NCI-H510A (cell line): ENCODE measurements around the gene OR7C2.
"Not testable (repeated sequence)": the region's sequence is repeated elsewhere in the genome, so short reads cannot be mapped to it uniquely, and the experiment has no call there.

Source experiments
- DNase-seq: peaks from one replicate; lab custom pipeline; 2025; lab: John Stamatoyannopoulos, UW

OR7C2 gene

GRCh38 chr19:14941189-14941588 is at the start of gene OR7C2:
OR7C2 (plus strand) TSS chr19:14941489; CDS start chr19:14941489, 0 bp downstream.
- no peak for DNase-seq

DNA sequence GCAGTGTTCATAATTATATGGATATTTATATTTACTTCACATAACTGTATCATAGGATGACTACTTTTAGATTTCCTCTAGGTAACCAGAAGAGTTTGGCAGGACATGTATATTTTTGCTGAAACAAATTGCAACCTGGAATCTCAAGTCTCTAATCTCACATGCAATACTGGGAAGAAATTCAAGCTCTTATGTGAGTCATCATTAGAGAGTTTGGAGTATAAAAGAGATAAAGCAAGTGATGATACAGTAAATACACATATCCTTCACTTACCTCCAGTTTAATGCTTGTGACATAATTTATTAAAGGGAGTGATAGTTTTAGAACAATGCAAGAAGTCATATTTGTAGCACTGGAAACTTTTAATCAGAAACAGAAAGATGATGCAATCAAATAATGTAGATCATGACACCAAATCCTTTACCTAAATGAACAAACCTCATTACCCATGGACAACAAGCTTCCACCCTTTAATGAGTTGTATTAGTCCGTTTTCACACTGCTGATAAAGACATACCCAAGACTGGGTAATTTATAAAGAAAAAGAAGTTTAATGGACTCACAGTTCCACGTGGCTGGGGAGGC is 39.5 kb upstream of the OR7C2 start:
- DNase-seq: no peak

- no peak for DNase-seq
Observed at GRCh38 chr19:14906711-14907110, 34.6 kb upstream of the OR7C2 start.

DNA sequence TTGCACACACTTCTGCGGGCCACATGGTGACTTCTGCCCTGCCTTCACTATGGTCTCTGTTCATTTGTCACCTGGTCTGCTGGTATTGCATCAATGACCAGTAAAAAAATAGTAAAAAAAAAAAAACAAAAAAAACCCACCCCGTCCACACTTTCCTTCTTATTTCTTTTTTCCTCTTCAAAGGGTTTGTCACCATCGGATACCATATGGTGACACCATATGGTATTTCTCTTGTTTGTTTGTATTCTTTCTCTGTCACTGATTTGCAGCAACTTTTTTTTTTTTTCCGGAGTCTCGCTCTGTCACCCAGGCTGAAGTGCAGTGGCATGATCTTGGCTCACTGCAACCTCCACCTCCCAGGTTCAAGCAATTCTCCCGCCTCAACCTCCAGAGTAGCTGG is 26.2 kb upstream of the OR7C2 start:
- no peak for DNase-seq

DNA sequence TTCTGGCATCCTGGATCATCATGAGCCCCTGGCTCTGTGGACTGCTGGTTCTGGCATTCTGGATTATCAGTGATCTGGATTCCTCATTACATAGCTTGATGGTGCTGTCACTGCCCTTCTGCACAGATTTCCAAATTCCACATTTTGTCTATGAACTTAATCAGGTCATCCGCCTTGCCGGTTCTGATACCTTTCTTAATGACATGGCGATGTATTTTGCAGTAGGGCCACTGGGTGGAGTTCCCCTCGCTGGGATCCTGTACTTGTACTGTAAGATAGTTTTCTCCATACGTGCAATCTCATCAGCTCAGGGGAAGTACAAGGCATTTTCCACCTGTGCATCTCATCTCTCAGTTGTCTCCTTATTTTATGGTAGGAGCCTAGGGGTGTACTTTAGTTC is 24.4 kb upstream of the OR7C2 start:
- DNase-seq: no peak

DNA sequence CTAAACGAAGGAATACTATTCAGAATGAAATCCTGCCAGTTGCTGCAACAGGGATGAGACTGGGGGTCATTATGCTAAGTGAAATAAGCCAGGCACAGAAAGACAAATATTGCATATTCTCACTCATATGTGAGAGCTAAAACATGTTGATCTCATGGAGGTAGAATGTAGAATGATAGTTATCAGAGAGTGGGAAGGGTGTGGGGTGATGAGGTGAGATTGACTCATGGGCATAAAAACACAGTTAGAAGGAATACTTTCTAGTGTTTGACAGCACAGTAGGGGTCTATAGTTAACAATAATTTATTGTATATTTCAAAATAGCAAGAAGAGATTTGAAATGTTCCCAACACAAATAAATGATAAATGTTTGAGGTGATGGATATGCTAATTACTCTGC is 7.8 kb upstream of the OR7C2 start:
- DNase-seq: no peak

GRCh38 chr19:14940266-14940665 is 1.0 kb upstream of the OR7C2 start:
- DNase-seq: no peak

- no peak for DNase-seq
Observed at GRCh38 chr19:14943601-14944000, 2.3 kb downstream of the OR7C2 start.

- no peak for DNase-seq
Observed at GRCh38 chr19:14944456-14944855, 3.2 kb downstream of the OR7C2 start.

DNA sequence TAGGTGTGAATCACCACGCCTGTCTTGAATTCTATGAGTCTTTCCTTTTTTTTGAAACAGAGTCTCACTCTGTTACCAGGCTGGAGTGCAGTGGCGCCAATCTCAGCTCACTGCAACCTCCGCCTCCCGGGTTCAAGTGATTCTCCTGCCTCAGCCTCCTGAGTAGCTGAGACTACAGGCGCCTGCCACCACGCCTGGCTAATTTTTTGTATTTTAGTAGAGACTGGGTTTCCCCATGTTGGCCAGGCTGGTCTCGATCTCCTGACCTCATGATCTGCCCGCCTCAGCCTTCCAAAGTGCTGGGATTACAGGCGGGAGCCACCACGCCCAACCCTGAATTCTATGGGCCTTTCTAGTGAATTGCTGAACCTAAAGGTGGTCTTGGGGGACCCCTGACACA is 8.1 kb downstream of the OR7C2 start:
- not testable (repeated sequence) for DNase-seq

- no peak for DNase-seq
Observed at GRCh38 chr19:14949876-14950275, 8.6 kb downstream of the OR7C2 start.

GRCh38 chr19:14950421-14950820 is 9.1 kb downstream of the OR7C2 start:
- DNase-seq: no peak

DNA sequence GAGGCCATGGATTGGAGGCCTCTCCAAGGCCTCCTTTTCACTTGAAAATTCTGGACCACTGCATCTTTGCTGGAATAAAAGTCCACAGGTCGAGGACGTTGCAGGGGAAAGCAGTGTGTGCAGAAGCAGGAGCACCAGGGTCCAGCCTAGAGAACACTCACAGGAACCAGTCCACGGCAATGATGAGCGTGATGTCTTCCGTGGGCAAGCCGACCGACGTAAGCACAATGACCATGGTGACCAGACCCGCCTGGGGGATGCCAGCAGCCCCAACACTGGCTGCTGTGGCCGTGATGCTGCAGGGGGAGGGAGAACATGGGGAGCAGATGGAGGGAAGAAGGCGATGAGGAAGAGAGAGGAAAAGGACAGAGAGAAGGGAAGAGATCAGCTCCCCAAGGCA is 11.5 kb downstream of the OR7C2 start:
- no peak for DNase-seq

- DNase-seq: no peak
Observed at GRCh38 chr19:14954071-14954655, 12.9 kb downstream of the OR7C2 start.

- no peak for DNase-seq
Observed at GRCh38 chr19:14957464-14957863, 16.2 kb downstream of the OR7C2 start.

DNA sequence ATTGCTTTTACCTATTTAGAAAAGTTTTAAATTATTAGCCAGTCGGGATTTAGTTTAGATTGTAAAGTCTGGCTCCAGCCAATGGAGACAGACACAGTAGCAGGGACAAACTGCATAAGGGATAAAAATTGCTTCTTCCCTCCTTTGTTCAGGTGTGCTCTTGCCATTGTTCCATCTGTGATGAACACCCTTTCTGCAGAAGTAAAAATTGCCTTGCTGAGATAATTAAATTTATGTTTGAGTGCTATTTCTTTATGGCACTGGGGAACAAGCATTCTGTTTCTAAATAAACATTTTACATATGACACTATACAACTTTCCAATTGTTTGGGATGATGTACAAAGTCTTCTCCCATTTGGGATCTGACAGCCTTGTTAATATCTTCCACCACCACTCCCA is 18.0 kb downstream of the OR7C2 start:
- DNase-seq: no peak

DNA sequence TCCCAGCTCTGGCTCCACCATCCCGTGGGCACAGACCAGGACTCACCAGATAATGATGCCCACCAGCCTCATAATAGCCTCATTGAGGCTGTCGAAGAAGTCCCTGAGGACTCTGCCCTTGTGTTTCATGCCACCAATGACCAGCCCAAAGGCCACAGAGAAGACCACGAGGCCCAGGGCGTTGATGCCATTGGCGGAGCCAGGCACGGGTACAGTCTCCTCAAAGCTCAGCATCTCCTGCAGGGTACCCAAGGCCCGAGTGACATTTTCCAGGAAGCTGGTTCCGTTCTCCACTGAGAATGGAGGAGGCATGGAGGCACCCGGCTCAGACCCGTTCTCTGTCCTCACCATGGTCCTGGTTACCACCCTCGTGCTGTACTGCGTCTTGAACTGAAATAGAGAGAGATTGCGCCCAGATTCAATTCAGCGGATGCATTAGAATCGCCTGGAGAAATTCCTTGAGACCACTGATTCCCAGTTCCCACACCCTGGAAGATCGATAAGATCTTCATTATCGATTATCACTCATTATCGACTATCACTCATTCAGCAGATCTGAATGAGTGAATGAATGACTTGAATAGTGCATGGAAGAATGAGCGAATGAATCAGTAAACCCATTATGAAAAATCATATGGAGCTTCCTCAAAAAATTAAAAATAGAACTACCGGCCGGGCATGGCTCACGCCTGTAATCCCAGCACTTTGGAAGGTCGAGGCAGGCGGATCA is 20.8 kb downstream of the OR7C2 start:
- no peak for DNase-seq

- DNase-seq: no peak
Observed at GRCh38 chr19:14968247-14968646, 27.0 kb downstream of the OR7C2 start.

- no peak for DNase-seq
Observed at GRCh38 chr19:14971474-14971873, 30.2 kb downstream of the OR7C2 start.

DNA sequence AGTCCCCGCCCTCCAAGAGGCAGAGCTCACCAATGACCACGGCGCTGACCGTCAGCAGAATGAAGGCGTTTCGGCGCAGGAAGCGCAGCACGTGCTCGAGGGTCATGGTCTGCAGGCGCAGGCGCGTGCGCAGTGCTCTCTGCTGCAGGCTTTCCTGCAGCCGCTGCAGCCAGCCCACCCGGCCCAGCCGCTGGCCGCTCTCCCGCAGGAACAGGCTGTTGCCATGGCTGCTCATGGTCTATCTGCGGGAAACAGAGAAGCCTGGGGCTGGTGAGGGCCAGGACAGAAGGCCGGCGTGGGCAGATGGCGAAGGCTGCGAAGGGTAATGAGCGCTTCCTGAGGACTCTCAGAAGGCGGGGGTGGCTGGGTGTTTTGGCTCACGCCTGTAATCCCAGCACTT is 31.4 kb downstream of the OR7C2 start:
- no peak for DNase-seq

- DNase-seq: no peak
Observed at GRCh38 chr19:14974488-14974887, 33.2 kb downstream of the OR7C2 start.

- DNase-seq: no peak
Observed at GRCh38 chr19:14977128-14977527, 35.8 kb downstream of the OR7C2 start.

GRCh38 chr19:14978161-14978776 is 37.0 kb downstream of the OR7C2 start:
- no peak for DNase-seq
